ENCODE data around the gene MAP1LC3A. TPM values are rescaled to one million over a fixed set of nuclear protein-coding genes. Genes with fewer than 3 reads are reported as not detected.
"Not testable (repeated sequence)": the region's sequence is repeated elsewhere in the genome, so short reads cannot be mapped to it uniquely, and the experiment has no call there.

MAP1LC3A gene
- total RNA-seq, 1 donor = 29.7 TPM

GRCh38 chr20:34516247-34517113, 42.0 kb upstream of the MAP1LC3A start, which contains the start of gene DYNLRB1:
DYNLRB1 (plus strand) TSS chr20:34516422; CDS start chr20:34516459, 37 bp downstream.
- peak within 1 kb of the TSS; percentile 78 for H2AFZ ChIP-seq (ENCODE audit: low read length)
- H3K27ac ChIP-seq (ENCODE audit: low read depth, low read length) = peak within 1 kb of the TSS; percentile 89
- no peaks in the 10 kb centered on the region for H3K27me3 ChIP-seq (ENCODE audit: insufficient read depth, low read length)
- H3K79me2 ChIP-seq (ENCODE audit: insufficient read depth, low read length) = peaks cover 53% of the 10 kb centered on the region
- H3K4me1 ChIP-seq (ENCODE audit: insufficient read depth, low read length) = peaks cover 16% of the 10 kb centered on the region
- peak; percentile 95 for DNase-seq (ENCODE audit: insufficient read length, low spot score, missing footprints)
- TF ChIP-seq CTCF (IDR thresholded peaks at IDR 0.05; ENCODE audit: extremely low read depth, low read depth, low read length) = no peak
- H3K9me3 ChIP-seq (ENCODE audit: low read depth, low read length) = no peaks in the 10 kb centered on the region
- H3K4me2 ChIP-seq (ENCODE audit: insufficient read depth, low read length) = peak within 1 kb of the TSS; percentile 96
- peaks cover 24% of the 10 kb centered on the region for H3K36me3 ChIP-seq (ENCODE audit: insufficient read depth, low read length)
- peaks cover 10% of the 10 kb centered on the region for H4K20me1 ChIP-seq (ENCODE audit: insufficient read depth, low read length)
- peak within 1 kb of the TSS; percentile 98 for H3K4me3 ChIP-seq (ENCODE audit: insufficient read depth, low read length)

- Histone ChIP-seq H3K27ac (ENCODE audit: low read depth, low read length) (peak overlapping the region; percentile 89), H3K4me2 (ENCODE audit: insufficient read depth, low read length) (peak overlapping the region; percentile 96), H3K4me3 (ENCODE audit: insufficient read depth, low read length) (peak overlapping the region; percentile 98), H3K4me1 (ENCODE audit: insufficient read depth, low read length) (peaks cover 17% of the 10 kb centered on the region), H2AFZ (ENCODE audit: low read length) (peak overlapping the region; percentile 78), H3K27me3 (ENCODE audit: insufficient read depth, low read length) (no peaks in the 10 kb centered on the region), H3K79me2 (ENCODE audit: insufficient read depth, low read length) (peaks cover 59% of the 10 kb centered on the region), H3K9me3 (ENCODE audit: low read depth, low read length) (no peaks in the 10 kb centered on the region), H4K20me1 (ENCODE audit: insufficient read depth, low read length) (peaks cover 16% of the 10 kb centered on the region), H3K36me3 (ENCODE audit: insufficient read depth, low read length) (peaks cover 19% of the 10 kb centered on the region)
- DNase-seq (ENCODE audit: insufficient read length, low spot score, missing footprints) = no peak
- TF ChIP-seq CTCF (IDR thresholded peaks at IDR 0.05; ENCODE audit: extremely low read depth, low read depth, low read length) = no peak
Observed at GRCh38 chr20:34517114-34517505, 41.4 kb upstream of the MAP1LC3A start.

- H3K27ac ChIP-seq (ENCODE audit: low read depth, low read length); H3K4me2 ChIP-seq (ENCODE audit: insufficient read depth, low read length); H3K4me3 ChIP-seq (ENCODE audit: insufficient read depth, low read length); DNase-seq (ENCODE audit: insufficient read length, low spot score, missing footprints); H3K9me3 ChIP-seq (ENCODE audit: low read depth, low read length); H2AFZ ChIP-seq (ENCODE audit: low read length); H3K27me3 ChIP-seq (ENCODE audit: insufficient read depth, low read length): not testable (repeated sequence)
- peaks cover 15% of the 10 kb centered on the region for H3K36me3 ChIP-seq (ENCODE audit: insufficient read depth, low read length)
- peaks cover 34% of the 10 kb centered on the region for H4K20me1 ChIP-seq (ENCODE audit: insufficient read depth, low read length)
- peaks cover 34% of the 10 kb centered on the region for H3K4me1 ChIP-seq (ENCODE audit: insufficient read depth, low read length)
- H3K79me2 ChIP-seq (ENCODE audit: insufficient read depth, low read length) = peaks cover 69% of the 10 kb centered on the region
Observed at GRCh38 chr20:34518863-34519262, 39.7 kb upstream of the MAP1LC3A start.

GRCh38 chr20:34519841-34520240, 38.7 kb upstream of the MAP1LC3A start:
- H3K4me3 ChIP-seq (ENCODE audit: insufficient read depth, low read length); H3K9me3 ChIP-seq (ENCODE audit: low read depth, low read length); H2AFZ ChIP-seq (ENCODE audit: low read length); H3K27ac ChIP-seq (ENCODE audit: low read depth, low read length); H3K4me2 ChIP-seq (ENCODE audit: insufficient read depth, low read length); DNase-seq (ENCODE audit: insufficient read length, low spot score, missing footprints); H3K27me3 ChIP-seq (ENCODE audit: insufficient read depth, low read length): not testable (repeated sequence)
- peaks cover 40% of the 10 kb centered on the region for H3K4me1 ChIP-seq (ENCODE audit: insufficient read depth, low read length)
- peaks cover 15% of the 10 kb centered on the region for H3K36me3 ChIP-seq (ENCODE audit: insufficient read depth, low read length)
- peaks cover 76% of the 10 kb centered on the region for H3K79me2 ChIP-seq (ENCODE audit: insufficient read depth, low read length)
- peaks cover 42% of the 10 kb centered on the region for H4K20me1 ChIP-seq (ENCODE audit: insufficient read depth, low read length)

Measured in osteoblast (primary cell).